IPS-18c (cell line): ENCODE results near the gene NPTX1.

Experiments used
- H3K4me3 ChIP-seq: 2 replicates; pipeline ENCODE4 v1.7.0; 2013; ENCODE audit warnings: low read depth, mild to moderate bottlenecking, low read length, moderate library complexity; ENCODE audit not compliant: insufficient read depth
- H3K9me3 ChIP-seq: one replicate; pipeline ENCODE4 v1.6.1; 2013; ENCODE audit warnings: mild to moderate bottlenecking, low read length, moderate library complexity; ENCODE audit not compliant: control insufficient read depth, insufficient read depth

Gene NPTX1

DNA sequence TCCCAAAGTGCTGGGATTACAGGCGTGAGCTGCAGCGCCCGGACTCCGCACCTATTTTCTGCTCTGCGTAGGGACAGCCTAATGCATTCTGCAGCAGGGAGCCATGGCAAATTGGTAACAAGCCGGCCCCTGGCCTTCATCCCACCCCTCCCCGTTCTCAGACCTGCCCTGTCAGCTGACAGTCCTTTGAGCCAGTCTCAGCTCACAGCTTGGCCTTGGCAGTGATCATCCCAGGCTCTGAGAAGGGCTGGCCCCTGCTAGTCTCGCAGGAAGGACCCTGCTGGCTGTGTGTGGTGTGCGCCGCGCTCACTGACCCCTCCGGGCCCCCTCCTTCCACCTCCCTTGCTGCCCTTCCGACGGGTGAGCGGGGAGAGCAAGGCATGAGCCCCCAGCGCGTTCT, 10.3 kb upstream of the NPTX1 start:
- H3K9me3 ChIP-seq = no peaks in the 10 kb centered on the region
- H3K4me3 ChIP-seq = no peak overlapping the region

GRCh38 chr17:80485846-80486245, 9.4 kb upstream of the NPTX1 start:
- Histone ChIP-seq H3K4me3 (no peak overlapping the region), H3K9me3 (no peaks in the 10 kb centered on the region)

DNA sequence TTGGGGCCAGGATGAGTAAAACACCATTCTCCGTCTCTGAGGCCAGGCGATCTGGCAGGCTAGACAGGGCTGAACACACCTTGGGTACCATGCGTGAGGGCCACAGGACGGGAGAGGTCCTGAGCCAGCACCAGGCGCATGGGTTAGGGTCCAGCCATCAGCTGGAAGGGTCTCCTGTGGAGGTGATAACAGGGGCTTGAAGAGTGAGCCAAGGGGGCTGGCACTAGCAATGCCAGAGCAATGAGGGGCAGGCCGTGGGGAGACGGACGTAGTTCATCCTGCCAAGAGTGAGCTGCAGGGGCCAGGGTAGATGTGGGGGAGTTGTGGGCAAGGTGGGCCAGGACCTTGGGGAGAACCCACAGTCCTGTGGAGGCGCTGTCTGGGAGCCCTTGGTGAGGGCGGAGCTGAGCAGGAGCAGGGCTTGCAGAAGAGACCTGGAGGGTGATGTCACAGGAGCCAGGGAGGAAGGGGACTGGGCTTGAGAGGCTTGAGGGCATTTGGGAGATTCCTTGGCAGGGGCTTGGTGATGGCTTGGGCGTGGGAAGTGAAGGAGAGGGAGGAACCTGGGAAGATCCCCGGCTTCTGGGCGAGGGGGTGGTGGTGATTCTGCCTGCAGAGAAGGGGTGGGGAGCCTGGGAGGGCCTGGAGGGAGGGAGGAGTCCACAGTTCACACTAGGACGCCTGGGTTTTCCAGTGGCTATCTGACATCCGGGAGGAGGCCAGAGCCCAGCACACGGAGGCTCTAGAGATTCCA, 6.3 kb upstream of the NPTX1 start:
- H3K9me3 ChIP-seq = no peaks in the 10 kb centered on the region
- no peak overlapping the region for H3K4me3 ChIP-seq

GRCh38 chr17:80482058-80482318, 5.6 kb upstream of the NPTX1 start:
- Histone ChIP-seq H3K4me3 (no peak overlapping the region), H3K9me3 (no peaks in the 10 kb centered on the region)

DNA sequence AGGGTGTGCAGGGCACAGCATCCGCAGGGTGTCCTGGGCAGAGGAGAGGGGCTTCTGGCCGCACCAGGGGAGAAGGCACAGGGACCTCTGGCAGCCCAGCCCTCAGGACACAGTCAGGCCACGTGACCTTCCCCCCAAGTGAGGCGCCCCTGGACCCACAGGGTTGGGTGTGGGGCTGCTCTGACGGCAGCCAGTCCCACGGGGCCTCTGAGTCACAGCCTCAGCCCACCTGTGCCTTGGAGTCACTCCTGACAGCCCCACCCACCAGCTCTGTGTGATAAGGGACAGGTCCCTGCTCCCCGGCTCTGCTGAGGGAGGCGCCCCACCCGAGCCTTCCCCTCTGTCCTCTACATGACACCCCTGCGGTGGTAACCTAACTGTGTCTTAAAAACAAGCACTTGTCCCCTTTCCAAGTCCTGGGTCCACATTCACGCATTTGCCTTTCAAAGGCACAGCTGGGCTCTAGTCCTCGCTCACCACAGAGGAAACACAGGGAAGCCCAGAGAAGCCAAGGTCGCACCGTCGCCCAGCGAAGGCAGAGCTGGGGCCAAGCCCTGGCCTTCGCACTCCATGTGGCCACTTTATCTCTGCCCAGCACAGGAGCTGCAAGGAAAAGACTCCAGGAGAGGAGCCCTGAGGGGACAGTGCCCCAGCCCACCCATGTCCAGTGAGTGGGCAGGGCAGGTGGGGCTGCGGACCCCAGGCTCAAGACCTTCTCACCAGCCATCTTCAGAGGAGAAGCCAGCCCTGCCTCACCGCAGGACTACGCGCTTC, 5.1 kb upstream of the NPTX1 start:
- Histone ChIP-seq H3K4me3 (no peak overlapping the region), H3K9me3 (no peaks in the 10 kb centered on the region)

- Histone ChIP-seq H3K9me3 (no peaks in the 10 kb centered on the region), H3K4me3 (no peak overlapping the region)
Measured at GRCh38 chr17:80480248-80480647, 3.8 kb upstream of the NPTX1 start.

GRCh38 chr17:80479246-80479566, 2.8 kb upstream of the NPTX1 start:
- Histone ChIP-seq H3K9me3 (no peaks in the 10 kb centered on the region), H3K4me3 (no peak overlapping the region)

DNA sequence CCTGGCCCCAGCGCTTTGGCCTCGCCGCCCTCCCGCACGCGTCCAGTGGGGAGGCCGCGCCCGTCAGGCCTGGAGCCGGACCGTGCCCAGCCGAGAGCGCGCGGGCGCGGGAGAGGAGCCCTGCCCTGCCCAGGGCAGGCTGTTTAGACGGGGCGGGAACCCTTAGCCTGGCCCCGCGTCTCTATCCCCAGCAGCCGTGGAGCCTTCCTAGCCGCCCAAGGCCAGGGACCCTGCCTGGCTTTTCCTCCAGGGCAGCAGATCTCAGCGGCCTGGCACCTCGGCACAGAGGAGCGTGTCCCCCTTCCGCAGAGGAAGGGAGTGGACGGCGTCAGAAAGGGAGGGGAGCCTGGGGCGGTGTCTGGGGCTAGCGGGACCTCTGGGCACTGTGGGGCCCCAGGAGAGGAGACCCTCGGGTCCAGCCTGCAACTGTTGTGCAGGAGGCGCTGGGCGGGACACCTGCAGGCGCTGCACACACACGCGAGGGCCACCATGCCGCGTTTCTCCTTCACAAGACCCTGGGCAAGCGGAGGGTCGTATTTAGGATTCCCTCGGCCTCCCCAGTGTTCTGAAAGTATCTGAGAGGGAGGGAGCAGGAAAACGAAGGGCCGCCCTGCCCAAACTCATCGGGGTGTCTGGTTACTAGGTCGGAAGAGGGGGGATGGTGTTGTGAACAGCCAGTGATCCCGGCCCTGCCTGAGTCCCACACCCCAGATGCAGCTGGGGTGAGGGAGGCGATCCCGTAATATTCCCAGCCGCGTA, 2.3 kb upstream of the NPTX1 start:
- Histone ChIP-seq H3K4me3 (peak overlapping the region; percentile 31; the same call in 1 of the 2 replicates), H3K9me3 (no peaks in the 10 kb centered on the region)

DNA sequence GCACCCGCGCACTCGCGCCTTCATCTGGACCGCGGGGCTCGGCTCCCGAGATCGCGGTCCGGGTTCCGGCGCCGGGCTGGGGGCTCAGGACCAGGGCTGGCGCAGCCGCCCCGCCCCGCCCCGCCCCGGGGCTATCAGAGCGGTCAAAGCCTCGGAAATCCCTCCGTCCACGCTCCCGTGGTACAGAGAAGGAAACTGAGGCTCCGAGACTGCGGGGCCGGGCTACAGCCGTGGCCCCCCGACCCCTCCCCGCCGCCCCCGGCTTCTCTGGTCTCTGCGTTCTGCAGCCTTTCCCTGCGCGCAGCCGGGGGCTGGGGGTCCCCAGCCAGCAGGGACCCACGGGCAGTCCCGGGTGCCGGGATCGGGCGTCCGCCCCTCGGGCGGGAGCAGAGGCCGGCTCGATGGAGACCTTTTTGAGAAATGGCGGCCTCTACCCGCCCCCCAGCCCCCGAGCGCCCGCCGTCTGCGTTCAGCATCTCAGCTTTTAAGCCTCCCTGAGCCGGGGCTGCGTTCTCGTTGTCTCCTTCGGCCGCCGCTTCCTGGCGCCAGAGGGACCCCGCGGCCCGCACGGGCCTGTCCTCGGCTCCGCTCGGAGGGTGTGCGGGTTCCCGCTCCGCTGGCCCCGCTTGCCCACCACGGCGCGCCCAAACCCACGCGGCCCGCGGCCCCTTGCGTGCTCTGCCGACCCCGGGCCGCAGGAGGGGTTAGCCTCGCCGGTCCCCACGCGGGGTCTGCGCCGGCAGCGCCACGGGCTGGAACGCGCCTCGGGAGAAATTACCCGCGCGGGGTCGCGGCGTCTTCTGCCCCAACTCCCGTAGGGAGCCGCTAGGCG, 1.5 kb upstream of the NPTX1 start:
- H3K4me3 ChIP-seq = peak overlapping the region; percentile 43
- H3K9me3 ChIP-seq = no peaks in the 10 kb centered on the region

DNA sequence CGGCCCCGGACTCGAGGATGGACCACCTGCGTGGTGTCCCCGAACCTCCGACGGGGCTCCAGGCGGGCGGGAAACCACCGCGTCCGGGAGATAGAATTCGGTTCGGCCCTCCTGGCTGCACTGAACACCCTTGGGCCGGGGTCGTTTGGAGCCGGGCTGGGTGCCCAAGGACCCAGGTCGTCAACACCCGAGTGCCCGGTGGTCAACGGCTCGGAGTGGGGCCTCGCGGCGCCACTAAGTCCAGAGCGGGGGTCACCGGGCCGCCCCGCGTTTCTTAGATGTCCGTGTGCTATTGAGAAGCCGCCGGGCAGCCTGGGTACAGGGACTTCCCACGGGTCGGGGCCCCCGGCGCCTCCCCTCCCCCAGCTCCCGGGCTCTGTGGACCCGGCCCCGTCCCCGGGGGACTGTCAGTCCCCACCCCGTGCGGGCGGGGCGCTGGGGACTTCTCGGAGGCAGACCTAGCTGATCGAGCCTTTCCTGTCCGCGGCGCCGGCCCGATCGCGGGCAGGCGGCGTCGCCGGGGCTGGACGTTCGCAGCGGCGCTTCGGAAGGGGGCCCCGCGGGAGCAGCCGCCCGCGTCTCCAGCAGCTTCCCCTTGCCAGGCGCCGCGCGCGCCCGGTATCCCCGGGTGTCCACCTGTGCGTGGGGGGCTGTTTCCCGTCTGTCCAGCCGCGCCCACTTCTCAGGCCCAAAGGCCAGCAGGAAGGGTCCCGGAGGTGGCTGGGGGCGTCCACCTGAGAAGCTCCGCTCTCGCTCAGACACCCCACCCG, 655 bp upstream of the NPTX1 start:
- no peaks in the 10 kb centered on the region for H3K9me3 ChIP-seq
- H3K4me3 ChIP-seq = peak overlapping the region; percentile 43; the same call in 1 of the 2 replicates

DNA sequence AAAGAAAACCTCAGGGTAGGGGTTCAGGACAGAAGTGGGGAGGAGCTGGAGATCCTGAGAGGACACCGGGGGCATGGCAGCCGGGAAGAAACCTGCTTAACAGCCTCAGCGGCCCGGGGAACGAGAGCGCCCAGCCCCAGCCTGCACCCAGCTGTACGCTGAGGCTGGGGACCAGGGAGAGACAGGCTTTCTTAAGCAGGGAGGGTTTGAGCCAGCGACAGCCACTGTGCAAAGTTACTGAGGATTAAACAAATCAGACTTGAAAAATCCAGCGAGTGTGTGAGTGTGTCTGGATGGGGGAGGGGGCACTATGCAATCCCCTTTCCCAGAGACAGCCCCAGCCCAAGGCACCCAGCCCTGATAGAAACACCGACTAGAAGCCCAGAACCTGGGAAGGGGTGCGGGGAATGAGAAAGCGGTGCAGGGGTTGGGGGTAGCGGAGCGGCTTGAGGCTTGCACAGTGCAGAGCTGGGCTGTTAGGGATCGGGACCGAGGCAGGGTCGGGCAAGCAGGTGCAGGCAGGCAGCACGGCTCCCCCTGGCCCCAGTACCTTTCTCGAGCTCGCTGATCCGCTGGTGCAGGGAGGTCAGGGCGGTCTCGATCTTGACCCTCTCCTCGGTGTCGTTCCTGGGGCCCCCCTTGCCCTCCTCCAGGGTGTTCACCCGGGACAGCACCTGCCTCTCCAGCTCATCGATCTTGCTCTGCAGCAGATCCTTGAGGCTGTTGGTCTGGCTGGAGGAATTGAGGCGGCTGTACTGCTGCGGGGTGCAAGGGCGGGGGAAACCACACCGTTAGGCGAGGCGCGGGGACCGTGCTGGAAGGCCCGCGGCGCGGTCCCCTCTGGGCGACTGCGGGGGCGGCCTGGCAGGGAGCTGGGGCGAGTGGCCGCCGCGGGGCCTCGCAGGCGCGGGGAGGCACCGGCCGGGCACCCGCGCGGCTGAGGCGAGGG, 1.2 kb downstream of the NPTX1 start:
- H3K9me3 ChIP-seq = no peaks in the 10 kb centered on the region
- peak overlapping the region; percentile 29 for H3K4me3 ChIP-seq

DNA sequence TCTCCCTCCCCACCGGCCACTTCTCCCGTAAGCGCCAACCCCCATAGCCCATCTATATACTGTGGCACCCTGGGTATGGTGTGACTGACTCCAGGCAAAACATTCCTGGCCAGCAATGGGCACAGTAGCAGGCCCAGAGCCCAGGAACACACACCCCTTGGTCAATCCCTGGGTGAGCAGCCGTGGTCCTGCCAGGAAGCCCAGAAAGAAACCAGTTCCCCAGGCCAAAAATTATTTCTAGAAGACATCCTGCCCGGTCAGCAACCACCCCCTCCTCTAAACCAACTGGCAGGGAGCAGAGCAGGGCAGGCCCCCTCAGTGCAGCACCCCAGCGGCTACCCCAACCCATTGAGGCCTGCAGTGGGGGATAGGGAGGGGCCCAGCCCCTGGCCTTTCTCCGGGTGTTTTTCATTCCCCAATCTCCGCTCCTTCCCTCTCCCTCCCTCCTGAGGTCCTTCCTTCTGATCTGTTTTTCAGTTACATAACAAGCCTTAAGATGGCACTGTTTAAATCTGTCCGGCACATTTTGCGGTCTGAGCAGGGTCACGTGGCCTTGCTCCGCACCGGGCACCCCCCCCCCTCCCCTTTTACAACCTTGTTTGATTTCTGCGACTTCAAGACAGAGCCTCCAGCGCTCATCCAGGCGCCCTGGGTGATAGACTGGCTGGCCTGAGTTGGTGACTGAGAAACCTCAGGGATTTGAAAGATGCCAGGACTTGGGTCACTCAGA, 2.0 kb downstream of the NPTX1 start:
- Histone ChIP-seq H3K4me3 (peak overlapping the region; percentile 29; the same call in 1 of the 2 replicates), H3K9me3 (no peaks in the 10 kb centered on the region)

GRCh38 chr17:80473701-80474100, 2.7 kb downstream of the NPTX1 start:
- no peak overlapping the region for H3K4me3 ChIP-seq
- no peaks in the 10 kb centered on the region for H3K9me3 ChIP-seq

DNA sequence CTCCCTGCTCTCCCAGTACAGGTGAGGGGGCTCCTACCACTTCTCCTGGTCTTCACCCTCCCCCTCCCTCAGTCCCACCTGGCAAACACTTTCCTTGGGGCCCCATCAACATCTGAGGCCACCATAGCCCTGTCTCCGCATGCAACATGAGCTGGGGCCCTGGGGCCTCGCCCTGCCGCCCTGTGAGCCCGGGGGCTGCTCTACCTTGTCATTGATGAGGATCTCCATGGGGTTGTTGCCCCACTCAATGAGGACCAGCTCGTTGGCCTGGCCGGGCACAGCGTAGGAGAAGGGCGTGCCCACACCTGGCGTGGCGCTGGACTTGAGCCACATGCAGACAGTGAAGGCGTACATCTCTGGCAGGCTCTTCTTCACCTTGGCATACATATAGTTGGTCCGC, 3.4 kb downstream of the NPTX1 start:
- Histone ChIP-seq H3K9me3 (no peaks in the 10 kb centered on the region), H3K4me3 (no peak overlapping the region)

DNA sequence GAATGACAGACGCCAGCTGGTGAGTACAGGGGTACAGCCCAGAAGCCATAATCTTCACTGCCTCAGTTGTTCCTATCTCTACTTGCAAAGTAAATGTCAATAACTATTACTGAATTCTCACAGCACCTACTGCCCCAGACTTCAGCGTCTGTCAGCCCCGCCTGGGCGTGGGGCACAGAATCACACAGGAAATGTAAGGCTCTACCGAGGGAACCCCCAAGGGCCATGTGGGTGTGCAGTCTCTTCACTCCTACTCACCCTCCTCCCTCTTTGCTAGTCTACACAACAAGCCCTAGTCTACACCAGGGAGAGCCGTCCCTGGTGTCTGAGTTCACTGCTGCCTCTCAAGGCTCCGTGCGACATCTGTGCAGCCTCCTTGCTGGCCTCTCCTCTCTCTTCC, 4.5 kb downstream of the NPTX1 start:
- no peak overlapping the region for H3K4me3 ChIP-seq

More for the DNA sequence above, 4.5 kb downstream of the NPTX1 start:
- H3K9me3 ChIP-seq = no peaks in the 10 kb centered on the region
